Cerebellar cortex (tissue), 1 donor: ENCODE results near the gene GNG8.

Experiments used
- DNase-seq: peaks from one replicate; pipeline ENCODE4 v3.0.0-alpha.2; 2015; ENCODE audit warnings: low spot score

GNG8 gene

DNA sequence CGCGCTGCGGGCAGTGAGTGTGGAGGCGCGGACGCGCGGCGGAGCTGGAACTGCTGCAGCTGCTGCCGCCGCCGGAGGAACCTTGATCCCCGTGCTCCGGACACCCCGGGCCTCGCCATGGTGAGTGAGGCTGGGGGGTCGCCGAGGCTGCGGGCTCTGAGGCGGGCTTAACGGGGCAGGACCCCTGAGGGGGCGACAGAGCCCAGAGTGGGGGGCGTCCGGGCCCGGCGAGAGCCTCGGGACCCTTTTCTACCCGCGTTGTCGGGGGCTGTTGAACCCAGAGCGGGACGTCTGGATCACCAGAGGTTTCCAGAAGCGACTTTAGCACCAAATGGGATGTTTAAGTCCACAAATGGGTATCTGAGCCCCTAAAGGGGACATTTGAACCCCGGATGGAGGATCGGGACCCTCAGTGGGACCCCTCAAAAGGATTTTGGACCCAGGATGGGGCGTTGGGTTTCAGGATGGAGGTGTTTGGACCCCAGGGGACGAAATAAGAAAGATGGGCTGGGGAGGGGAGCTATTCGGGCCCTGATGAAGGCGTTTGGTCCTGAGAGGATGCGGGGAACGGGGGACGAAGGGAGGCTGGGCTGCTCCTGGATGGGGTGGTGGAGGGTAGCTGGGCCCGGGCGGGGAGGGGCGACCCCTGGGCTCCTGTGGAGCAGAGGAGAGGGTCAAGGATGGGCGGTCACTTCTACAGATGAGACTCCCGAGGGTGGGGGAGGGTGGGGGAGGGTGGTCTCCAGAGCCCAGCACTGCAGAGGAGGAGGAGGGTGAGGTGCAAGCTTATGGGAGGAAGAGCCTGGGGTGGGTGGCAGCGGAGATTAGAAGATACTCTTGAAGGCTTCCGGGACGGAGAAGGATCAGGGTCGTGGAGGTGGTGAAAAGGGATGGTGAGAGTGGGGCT is 34.4 kb downstream of the GNG8 start, which contains the start of gene CALM3:
CALM3 (plus strand) TSS at position 13 of the 907 bp plus-strand sequence; CDS start at position 118, 105 bp downstream.
- no peak for DNase-seq

DNA sequence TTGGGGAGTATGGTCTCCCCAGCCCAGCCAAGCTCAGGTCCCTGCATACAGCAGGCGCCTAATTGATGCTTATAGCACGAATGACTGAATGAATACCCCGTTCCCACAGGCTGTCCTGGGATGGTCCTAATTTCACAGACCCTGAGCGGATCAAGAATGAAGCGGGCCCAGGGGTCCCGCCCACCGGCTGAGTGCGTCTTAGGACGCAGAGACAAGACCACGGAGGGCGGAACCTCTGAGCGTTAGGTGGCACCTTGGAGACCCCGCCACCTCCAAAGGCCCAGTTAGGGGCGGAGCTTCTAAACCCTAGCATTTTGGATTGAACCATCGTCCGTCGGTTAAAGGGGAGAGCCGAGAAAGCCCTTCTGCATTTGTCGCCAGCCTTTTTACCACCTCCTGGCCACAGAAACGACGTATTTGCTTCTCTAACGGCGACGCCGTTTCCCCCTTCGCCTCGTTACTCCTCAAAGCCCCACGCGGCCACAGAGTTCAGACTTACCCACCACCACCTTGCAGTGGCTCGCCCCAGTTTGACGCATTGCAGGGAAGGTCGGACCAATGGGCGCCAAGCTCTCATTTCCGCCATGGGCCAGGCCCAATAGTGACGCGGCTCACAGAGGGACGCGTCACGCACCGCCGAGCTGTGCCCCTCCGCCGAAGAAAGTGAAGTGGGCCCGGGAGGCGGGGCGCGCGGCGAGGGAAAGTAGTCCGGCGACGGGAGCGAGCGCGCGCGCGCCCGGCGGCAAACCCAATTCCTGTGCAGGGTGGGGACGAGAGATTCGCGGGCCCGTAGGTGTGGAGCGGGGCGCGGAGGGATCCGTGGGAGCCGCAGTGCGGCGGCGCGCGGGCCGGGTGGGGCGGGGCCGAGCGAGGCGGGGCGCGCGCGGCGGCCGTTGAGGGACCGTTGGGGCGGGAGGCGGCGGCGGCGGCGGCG is 35.4 kb downstream of the GNG8 start:
- DNase-seq: peak; percentile 95

DNA sequence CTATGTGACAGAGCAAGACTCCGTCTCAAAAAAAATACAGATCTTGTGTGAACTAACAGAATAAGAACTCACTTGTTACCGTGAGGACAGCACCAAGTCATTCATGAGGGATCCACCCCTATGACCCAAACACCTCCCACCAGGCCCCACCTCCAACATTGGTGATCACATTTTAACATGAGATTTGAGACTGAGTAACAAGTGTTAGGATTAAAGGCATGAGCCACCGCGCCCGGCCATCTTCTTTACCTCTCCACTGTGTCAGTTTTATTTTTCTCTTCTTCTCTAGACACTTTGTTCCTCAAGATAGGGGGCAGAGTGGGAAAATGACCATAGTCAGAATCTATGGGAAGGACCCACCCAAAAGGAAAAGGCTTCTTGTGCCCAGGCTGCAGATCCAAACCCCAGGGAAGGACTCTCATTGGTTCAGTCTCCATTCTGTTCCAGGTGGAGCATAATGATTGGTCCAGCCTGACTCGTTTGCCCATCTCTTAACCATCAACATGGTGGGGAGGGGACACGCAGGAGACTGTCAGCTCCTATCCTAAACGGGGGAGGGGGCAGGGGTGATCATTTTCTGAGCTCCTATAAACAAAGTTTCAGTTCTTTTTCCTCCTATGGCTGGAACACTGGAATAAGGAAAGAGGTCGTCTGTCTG is 36.2 kb downstream of the GNG8 start:
- DNase-seq: no peak

DNA sequence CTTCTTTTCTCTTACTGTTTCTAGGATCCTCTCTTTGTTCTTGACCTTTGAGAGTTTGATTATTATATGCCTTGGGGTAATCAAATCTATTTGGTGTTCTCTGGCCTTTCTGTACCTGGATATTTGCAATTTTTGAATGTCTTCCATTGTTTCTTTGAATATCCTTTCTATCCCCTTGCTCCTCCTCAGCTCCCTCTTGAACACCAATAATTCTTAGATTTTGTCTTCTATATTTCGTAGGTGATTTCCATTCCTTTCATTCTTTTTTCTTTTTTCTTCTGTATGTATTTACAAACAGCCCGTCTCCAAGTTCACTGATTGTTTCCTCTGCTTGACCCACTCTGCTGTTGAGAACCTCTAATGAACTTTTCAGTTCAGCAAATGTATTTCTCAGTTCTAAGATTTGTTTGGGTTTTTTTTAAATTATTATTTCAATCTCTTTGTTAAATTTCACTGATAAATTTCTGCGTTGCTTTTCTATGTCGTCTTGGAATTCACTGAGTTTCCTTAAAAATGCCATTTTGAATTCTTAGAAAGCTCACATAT is 37.6 kb downstream of the GNG8 start:
- DNase-seq: no peak

DNA sequence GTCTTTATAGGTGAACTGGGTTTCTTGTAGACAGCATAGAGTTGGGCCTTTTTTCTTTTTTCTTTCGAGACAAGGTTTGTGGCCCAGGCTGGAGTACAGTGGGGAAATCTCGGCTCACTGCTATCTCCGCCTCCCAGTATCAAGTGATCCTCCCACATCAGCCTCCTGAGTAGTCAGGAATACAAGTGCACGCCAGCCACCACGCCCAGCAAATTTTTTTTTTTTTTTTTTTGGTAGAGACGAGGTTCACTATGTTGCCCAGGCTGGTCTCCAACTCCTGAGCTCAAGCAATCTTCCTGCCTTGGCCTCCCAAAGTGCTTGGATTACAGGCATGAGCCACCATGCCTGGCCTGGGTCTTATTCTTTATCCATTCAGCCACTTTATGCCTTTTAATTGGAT is 40.0 kb downstream of the GNG8 start:
- no peak for DNase-seq

DNA sequence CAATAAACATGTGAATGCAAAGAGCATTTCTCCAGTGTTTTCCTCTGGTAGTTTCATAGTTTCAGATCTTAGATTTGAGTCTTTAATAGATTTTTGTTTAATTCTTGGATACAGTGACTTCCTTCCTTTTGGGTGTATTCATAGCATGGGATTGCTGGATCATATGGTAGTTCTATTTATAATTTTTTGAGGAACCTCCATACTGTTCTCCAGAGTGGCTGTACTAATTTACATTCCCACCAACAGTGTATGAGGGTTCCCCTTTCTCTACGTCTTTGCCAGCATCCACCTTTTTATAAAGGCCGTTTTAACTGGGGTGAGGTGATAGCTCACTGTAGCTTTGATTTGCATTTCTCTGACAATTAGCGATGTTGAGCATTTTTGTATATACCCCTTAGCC is 44.1 kb downstream of the GNG8 start:
- DNase-seq: no peak

DNA sequence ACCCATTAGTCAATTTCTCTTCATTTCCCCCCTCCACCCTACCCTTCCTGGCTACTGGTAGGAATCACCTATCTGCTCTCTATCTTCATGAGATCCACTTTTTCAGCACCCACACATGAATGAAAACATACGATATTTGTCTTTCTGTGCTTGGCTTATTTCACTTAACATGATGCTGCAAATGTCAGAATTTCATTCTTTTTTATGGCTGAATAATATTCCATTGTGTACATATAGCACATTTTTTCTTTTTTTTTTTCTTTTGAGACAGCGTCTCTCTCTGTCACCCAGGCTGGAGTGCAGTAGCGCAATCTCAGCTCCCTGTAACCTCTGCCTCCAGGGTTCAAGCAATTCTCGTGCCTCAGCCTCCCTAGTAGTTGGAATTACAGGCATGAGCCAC is 44.7 kb downstream of the GNG8 start:
- no peak for DNase-seq

DNA sequence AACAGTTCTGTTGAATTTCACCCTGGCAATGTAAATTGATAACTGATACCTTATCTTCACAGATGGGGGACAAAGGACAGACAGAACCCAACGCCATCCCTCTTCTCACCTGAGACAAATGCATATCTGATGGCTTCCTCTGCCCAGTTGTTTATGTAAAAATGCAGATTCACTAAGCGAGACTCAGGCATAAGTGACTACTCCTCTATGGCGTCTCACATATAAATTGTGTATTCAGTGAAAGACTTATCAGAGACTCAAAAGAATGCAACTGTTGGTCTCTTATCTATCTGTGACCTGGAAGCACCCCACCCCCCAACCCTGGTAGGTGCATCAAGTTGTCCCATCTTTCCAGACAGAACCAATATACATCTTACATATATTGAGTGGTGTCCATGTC is 48.1 kb downstream of the GNG8 start:
- DNase-seq: no peak

DNA sequence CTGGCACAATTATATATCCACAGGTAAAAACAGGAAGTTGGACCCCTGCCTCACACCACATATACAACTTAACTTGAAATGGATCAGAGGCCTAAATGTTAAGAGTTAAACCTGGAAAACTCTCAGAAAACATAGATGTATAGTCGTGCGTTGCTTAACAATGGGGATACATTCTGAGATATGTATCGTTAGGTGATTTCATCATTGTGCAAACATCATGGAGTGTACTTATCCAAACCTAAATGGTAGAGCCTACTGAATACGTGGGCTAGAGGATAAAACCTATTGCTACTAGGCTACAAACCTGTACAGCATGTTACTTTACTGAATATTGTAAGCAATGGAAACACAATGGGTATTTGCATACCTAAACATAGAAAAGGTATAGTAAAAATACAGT is 49.7 kb downstream of the GNG8 start:
- no peak for DNase-seq

DNA sequence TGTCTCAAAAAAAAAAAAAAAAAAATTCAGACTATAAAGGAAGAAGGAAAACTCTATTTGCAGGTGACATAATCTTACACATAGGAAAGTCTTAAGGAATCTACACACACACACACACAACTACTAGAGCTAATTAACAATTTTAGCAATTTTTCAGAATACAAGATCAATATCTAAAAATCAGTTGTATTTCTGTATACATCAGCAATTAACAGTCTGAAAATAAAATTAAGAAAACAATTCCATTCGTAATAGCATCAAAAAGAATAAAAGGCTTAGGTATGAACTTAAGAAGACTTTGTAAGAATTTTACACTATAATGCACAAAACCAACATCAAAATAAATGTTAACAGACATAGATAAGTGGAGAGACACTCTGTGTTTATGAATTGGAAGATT is 50.5 kb downstream of the GNG8 start:
- DNase-seq: no peak
